H54 (cell line): ENCODE measurements around the gene TNNT1.
A peak's percentile ranks its signal among the peaks of the same experiment; 100 is the strongest.

Source experiments
- DNase-seq: peaks from one replicate; pipeline ENCODE4 v3.0.0; 2011; ENCODE audit warnings: low spot score, mixed read lengths; ENCODE audit not compliant: insufficient read length
- FAIRE-seq: peaks from 3 replicates; lab custom pipeline; 2011; peaks lifted over from hg19 to GRCh38; lab: Jason Lieb, UNC
- POLR2A ChIP-seq: IDR thresholded peaks from 2 replicates; pipeline ENCODE4 v1.6.1; 2011; ENCODE audit warnings: low read depth, mild to moderate bottlenecking, low read length

Gene TNNT1

DNA sequence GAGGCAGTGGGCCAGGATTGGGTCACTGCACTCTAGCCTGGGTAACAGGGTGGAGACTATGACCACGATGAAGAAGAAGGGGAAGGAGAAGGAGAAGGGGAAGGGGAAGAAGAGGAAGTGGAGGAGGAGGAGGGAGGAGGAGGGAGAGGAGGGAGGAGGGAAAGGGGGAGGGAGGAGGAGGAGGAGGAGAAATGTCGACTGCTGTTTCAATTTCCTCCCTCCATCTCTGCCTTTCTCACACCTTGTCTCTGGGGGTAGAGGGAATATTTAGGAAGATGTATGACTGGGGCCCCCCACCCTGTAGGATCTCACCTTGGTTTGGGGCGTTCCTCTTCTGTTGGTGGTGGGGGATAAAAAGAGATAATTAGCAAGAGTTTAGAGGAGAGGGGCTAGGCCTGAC lies 3.8 kb downstream of the TNNT1 start:
- no peak for TF ChIP-seq POLR2A
- no peak for DNase-seq

DNA sequence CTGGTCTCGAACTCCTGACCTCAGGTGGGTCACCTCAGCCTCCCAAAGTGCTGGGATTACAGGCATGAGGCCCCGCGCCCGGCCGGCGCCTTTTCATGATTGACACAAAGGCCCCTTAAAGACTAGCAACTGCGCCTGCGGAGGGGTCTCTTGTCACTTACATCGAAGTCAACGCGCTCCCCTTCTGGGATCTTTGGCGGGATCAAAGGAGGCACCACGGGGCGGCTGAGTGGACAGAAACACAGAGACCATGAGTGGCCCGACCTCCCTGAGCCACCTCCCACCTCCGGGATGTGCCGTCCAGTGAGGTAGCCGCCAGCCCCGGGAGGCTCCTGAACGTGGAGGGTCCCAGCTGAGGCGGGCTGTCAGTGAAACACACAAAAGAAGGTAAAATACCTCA lies 7.3 kb downstream of the TNNT1 start:
- no peak for TF ChIP-seq POLR2A
- no peak for FAIRE-seq
- DNase-seq = no peak

More for the DNA sequence above, 3.8 kb downstream of the TNNT1 start:
- no peak for FAIRE-seq

DNA sequence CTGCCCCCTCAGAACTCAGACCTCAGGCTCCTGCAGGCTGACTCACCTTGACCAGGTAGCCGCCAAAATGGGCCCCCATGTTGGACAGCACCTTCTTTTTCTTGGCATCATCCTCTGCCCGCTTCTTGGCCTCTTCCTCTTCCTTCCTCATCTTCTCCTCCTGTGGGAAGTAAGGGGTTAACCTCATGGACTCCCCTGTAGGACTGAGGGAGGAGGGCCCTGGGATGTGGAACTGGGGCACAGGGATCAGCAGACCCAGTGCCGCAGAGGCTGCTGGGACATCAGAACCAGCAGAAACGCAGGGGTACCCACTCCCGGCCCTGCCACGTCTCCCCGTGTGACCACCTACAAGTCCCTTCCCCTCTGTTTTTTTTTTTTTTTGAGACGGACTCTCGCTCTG lies 11.1 kb downstream of the TNNT1 start:
- no peak for DNase-seq
- no peak for FAIRE-seq
- no peak for TF ChIP-seq POLR2A

DNA sequence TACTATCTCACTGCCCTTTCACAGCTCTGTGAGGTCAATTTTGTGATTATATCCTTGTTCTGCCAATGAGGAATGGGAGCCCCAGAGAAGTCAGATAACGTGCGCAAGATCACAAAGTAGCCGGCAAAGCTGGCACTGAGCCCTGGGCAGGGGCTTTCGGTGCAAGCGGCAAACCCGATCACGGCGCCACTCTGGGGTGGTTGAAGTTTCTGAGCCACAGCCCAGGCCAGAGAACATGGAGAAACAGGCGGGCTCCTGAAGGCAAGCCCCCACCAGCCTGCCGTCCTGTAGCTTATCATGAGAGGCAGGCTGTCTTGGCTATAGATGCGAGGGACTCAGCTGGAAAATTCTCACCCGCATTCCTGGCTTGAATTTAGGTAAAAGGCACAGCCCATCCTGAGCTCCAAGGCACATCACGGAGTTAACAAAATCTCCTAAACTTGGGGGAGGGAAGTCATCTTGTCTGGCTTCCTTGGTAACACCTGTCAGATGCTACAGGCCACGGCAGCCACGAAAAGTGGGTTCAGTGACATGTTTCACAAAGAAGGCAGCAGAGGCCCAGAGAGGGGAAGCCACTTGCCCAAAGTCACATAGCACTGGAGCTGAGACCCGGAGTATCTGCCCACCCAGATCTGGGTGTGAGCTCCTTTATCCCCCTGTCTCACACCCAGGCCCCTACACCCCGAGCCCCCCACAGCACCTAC lies 12.5 kb downstream of the TNNT1 start:
- DNase-seq = no peak
- no peak for TF ChIP-seq POLR2A
- no peak for FAIRE-seq

DNA sequence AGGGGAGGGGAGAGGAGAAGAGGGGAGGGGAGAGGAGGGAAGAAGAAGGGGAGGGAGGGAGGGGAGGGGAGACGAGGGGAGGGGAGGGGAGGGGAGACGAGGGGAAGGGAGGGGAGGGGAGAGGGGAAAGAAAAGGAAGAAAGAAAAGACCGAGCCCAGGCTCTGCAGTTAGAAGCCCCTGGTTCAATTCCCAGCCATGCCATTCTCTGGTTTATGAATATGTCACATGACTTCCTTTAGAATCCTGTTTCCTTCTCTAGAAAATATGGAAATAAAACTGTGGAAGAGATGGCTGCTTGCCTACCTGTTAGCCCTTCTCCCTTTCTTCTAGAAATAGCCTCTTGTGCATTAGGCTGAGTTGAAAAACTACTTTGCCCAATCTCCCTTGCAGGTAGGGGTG lies 14.3 kb downstream of the TNNT1 start:
- no peak for DNase-seq
- no peak for TF ChIP-seq POLR2A
- FAIRE-seq = no peak

DNA sequence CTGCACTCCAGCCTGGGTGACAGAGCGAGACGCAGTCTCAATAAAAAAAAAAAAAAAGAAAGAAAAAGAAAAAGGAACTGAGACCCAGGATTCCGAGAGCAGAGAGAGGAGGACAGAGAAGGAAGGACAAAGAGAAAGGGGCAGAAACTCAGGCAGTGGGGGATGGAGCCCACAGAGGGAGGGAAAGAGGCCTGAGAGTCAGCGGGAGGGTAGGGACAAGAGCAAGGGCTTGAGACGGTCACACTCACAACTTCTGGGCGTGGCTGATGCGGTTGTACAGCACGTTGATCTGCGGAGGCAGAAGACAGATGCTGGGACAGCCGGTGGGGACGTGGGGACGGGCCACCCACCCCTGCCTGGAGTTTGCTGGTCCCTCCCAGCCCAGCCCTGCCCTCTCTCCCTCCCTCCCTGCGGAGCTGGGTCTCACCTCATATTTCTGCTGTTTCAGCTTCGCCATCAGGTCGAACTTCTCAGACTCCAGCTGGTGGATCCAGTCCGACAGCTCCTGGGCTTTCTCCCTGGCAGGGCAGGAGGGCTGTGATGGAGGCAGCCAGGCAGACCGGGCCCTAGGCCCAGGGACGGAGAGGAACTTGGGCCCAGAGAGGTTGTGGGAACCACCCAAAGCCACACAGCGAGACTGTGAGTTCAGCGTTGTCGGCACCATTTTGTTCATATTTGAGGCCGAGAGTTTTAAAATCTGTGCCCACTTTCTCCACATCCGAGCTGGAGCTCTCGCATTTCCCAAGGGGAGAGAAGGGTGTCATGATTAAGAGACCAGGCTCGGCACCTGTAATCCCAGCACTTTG lies 15.2 kb downstream of the TNNT1 start:
- DNase-seq (no peak), FAIRE-seq (no peak)
- TF ChIP-seq POLR2A = no peak

DNA sequence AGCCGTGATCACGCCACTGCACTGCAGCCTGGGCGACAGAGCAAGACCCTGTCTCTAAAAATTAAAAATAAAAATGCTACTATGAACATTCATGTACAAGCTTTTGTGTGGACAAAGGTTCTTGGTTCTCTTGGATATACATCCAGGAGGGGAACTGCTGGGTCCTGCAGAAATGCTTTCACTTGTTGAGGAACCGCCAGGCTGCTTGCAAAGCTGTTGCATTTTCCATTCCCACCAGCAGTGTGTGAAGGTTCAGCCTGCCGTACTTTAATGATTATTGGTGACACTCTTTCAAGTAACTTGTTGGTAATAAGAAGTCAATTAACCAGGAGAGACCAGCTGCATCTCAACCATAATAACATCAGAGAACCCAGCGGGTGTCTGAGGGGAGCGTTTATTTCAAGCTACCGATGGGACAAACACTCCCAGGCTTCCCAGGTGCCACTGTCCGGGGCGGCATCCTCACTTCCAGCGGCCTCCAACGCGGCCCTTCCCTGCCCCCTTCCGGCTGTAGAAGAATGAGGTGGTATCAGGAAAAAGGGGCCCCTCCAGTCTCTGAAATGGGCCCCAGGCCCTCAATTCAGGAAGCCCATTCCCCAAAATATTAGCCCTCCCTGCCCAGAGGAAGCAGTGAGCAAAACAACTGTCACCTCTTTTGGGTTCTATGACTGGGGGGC lies 16.4 kb downstream of the TNNT1 start:
- FAIRE-seq (no peak), DNase-seq (no peak)
- TF ChIP-seq POLR2A = no peak

DNA sequence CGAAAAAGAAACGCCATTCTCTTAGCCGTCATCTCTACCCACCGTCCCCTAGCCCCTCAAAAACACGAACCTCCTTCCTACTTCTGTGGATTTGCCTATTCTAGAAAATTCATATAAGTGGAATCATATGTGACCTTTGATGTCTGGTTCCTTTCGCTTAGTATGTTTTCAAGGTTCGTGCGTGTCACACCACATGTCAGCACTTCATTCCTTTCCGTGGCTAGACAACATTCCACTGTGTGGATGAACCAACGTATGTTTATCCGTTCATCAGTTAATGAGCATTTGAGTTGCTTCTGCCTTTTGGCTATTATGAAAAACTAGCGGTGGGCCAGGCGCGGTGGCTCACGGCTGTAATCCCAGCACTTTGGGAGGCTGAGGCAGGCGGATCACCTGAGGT lies 17.6 kb downstream of the TNNT1 start:
- DNase-seq (no peak), FAIRE-seq (no peak)
- TF ChIP-seq POLR2A = no peak

DNA sequence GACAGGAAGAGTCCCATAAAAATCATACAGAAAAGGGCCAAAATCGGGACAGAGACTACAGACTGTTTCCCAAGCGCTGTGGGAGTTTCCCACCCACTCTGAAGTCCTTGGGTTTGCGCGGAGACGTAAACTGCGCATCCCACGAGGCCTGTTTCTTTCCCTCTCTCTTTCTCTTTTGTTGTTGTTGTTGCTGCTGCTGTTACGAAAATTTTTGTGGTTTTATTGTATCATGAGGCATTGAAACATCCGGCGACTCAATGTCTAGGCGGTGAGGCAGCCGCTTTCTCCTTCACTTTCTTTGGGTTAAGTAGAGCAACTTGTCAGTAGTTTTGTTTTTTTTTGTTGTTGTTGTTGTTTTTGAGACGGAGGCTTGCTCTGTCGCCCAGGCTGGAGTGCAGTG lies 30.0 kb downstream of the TNNT1 start:
- no peak for TF ChIP-seq POLR2A
- no peak for DNase-seq
- FAIRE-seq = no peak

DNA sequence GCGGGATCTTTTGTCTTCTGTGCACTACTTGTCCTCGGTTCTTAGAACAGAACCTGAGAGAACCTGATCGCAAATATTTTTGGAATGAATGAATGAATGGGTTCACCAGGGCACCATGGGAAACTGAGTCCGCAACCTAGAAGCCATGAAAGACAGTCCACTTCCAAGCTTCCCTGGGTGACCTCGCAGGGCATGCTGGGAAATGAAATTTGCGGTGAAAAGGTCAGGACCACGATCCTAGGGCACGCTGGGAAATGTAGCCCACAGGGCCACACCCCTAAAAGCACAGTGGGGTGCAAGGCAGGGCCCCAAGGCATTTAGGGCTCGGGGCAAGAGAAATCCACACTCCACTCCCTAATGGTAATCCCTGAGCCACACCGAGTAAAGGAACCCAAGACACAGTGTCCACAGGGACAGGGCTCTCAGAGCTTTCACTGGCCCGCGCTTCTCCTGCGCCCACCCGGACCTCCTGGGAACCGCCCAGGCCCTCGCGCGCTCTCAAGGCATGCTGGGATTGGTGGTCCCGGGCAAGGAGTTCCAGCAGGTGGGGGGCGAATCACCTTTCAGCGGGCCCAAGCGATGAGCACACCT lies 30.5 kb downstream of the TNNT1 start:
- TF ChIP-seq POLR2A = no peak
- FAIRE-seq = no peak
- DNase-seq = no peak

DNA sequence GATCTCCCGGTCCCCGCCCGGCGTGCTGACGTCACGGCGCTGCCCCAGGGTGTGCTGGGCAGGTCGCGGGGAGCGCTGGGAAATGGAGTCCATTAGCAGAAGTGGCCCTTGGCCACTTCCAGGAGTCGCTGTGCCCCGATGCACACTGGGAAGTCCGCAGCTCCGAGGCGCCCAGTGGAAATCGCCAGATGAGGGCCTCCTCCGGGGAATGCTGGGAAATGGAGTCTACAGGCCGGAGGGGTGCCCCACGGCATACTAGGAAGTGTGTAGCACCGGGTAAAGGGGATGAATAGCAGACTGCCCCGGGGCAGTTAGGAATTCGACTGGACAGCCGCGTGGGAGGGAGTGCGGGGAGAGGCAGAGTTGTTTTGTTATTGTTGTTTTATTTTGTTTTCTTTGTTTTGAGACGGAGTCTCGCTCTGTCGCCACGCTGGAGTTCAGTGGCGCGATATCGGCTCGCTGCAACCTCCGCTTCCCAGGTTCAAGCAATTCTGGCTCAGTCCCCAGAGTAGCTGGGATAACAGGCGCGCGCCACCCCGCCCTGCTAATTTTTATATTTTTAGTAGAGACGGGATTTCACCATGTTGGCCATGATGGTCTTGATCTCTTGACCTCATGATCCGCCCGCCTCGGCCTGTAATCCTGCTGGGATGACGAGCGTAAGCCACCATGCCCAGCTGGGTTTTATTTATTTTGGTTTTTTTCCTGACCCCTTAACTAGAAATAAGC lies 31.2 kb downstream of the TNNT1 start:
- FAIRE-seq (peak; percentile 65), DNase-seq (peak; percentile 100)
- peak; percentile 56 for TF ChIP-seq POLR2A

DNA sequence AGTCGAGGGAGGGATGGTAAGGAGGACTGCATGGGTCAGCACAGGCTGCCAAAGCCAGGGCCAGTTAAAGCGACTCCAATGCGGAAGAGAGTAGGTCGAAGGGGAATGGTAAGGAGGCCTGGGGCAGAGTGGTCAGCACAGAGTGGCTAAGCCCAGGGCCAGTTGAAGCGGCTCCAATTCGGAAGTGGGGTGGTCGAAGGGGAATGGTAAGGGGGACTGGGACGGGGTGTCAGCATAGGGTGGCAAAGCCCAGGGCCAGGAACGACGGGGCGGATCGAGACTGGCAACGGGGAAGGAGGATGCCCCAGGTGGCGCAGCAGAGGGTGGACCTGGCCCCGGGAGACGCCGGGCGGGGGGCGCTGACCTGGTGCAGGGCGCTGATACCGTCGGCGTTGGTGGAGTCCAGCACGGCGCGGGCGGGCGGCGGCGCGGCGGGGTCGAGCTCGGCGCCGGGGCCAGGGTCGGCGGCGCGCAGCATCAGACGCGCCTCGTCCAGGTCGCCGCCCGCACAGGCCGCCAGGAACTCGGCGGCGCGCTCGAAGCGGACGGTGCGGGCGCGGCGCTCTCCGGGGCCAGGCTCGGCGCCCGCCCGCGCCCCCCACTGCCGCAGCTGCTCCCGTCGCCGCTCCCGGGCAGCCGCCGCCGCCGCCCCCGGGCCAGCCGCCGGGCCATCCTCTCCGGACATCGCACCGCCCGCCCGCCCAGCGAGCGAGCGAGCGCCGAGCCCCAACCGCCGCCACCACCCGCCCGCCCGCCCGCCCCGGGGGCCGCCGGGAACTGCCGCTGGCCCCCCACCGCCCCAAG lies 31.9 kb downstream of the TNNT1 start, which contains the start of gene PPP1R12C:
Gene PPP1R12C (minus strand): TSS at position 779 of the 804 bp plus-strand sequence. CDS start 94 bp downstream, at position 685.
- TF ChIP-seq POLR2A = peak; percentile 90
- DNase-seq (peak; percentile 63), FAIRE-seq (no peak)
